ENCODE measurements around the gene HTR3E.
"Not testable (repeated sequence)": the region's sequence is repeated elsewhere in the genome, so short reads cannot be mapped to it uniquely, and the experiment has no call there.

Gene HTR3E

GRCh38 chr3:184096811-184097383, at the start of gene HTR3E:
Gene HTR3E, plus strand, starts transcription at chr3:184097064. Its CDS starts 466 bp downstream, at chr3:184097530.
- ATAC-seq, result no peak

GRCh38 chr3:184050217-184050847, 46.5 kb upstream of the HTR3E start:
- no peak for ATAC-seq

- no peak for ATAC-seq
Observed at GRCh38 chr3:184052767-184053166, 44.1 kb upstream of the HTR3E start, which contains the start of gene HTR3C. Gene HTR3C, plus strand, starts transcription at chr3:184053047. Its CDS starts 34 bp downstream, at chr3:184053081.

- no peak for ATAC-seq
Observed at GRCh38 chr3:184058029-184058428, 38.8 kb upstream of the HTR3E start.

GRCh38 chr3:184059424-184059823, 37.4 kb upstream of the HTR3E start:
- ATAC-seq, result no peak

GRCh38 chr3:184062637-184063036, 34.2 kb upstream of the HTR3E start:
- ATAC-seq, result no peak

GRCh38 chr3:184066211-184066610, 30.7 kb upstream of the HTR3E start:
- ATAC-seq, result no peak

- ATAC-seq, result no peak
Observed at GRCh38 chr3:184067573-184068055, 29.2 kb upstream of the HTR3E start.

GRCh38 chr3:184068344-184068743, 28.5 kb upstream of the HTR3E start:
- ATAC-seq, result no peak

- not testable (repeated sequence) for ATAC-seq
Observed at GRCh38 chr3:184071142-184071541, 25.7 kb upstream of the HTR3E start.

- no peak for ATAC-seq
Observed at GRCh38 chr3:184073621-184074020, 23.2 kb upstream of the HTR3E start.

- ATAC-seq, result no peak
Observed at GRCh38 chr3:184075901-184076300, 21.0 kb upstream of the HTR3E start.

- ATAC-seq, result no peak
Observed at GRCh38 chr3:184077881-184078280, 19.0 kb upstream of the HTR3E start.

GRCh38 chr3:184078851-184079250, 18.0 kb upstream of the HTR3E start:
- no peak for ATAC-seq

- ATAC-seq, result no peak
Observed at GRCh38 chr3:184081116-184081830, 15.6 kb upstream of the HTR3E start.

GRCh38 chr3:184082034-184082433, 14.8 kb upstream of the HTR3E start:
- no peak for ATAC-seq

- no peak for ATAC-seq
Observed at GRCh38 chr3:184082465-184082864, 14.4 kb upstream of the HTR3E start.

- ATAC-seq, result no peak
Observed at GRCh38 chr3:184085389-184085852, 11.4 kb upstream of the HTR3E start.

GRCh38 chr3:184092199-184092598, 4.7 kb upstream of the HTR3E start:
- no peak for ATAC-seq

GRCh38 chr3:184097556-184097955, 692 bp downstream of the HTR3E start:
- ATAC-seq, result no peak

GRCh38 chr3:184099806-184100686, 3.2 kb downstream of the HTR3E start:
- no peak for ATAC-seq

GRCh38 chr3:184110316-184110725, 13.5 kb downstream of the HTR3E start:
- no peak for ATAC-seq

GRCh38 chr3:184116017-184116416, 19.2 kb downstream of the HTR3E start:
- no peak for ATAC-seq
